Fibroblast of mammary gland (primary cell): ENCODE data around the gene DNAH17.

Source experiments
- DNase-seq: peaks from one replicate; pipeline ENCODE4 v3.0.0-alpha.2; 2010; ENCODE audit warnings: low read depth
- H3K4me3 ChIP-seq: 2 replicates; pipeline ENCODE4 v1.5.1; 2011; ENCODE audit warnings: low read depth, mild to moderate bottlenecking, low read length, moderate library complexity; ENCODE audit not compliant: control insufficient read depth
- CTCF ChIP-seq: conservative IDR thresholded peaks from 2 replicates; pipeline ENCODE4 v1.5.1; 2011; ENCODE audit warnings: low read depth, low read length, inconsistent platforms; ENCODE audit not compliant: control insufficient read depth, insufficient read depth

The DNAH17 gene

GRCh38 chr17:78524870-78525510, 52.2 kb downstream of the DNAH17 start:
- no peak for TF ChIP-seq CTCF
- no peak overlapping the region for H3K4me3 ChIP-seq
- no peak for DNase-seq

GRCh38 chr17:78523934-78524655, 53.1 kb downstream of the DNAH17 start:
- DNase-seq = no peak
- no peak for TF ChIP-seq CTCF
- H3K4me3 ChIP-seq = no peak overlapping the region

- no peak for DNase-seq
- H3K4me3 ChIP-seq = no peak overlapping the region
- no peak for TF ChIP-seq CTCF
Observed at GRCh38 chr17:78522031-78522809, 55.0 kb downstream of the DNAH17 start.

- DNase-seq = no peak
- TF ChIP-seq CTCF = no peak
- H3K4me3 ChIP-seq = no peak overlapping the region
Observed at GRCh38 chr17:78517421-78517820, 59.8 kb downstream of the DNAH17 start.

- H3K4me3 ChIP-seq = no peak overlapping the region
- no peak for TF ChIP-seq CTCF
- no peak for DNase-seq
Observed at GRCh38 chr17:78515480-78515879, 61.7 kb downstream of the DNAH17 start.

GRCh38 chr17:78514521-78514920, 62.7 kb downstream of the DNAH17 start:
- DNase-seq = no peak
- no peak overlapping the region for H3K4me3 ChIP-seq
- no peak for TF ChIP-seq CTCF
